Activated CD8-positive, alpha-beta memory T cell treated with anti-CD3 and anti-CD28 coated beads for 36 hours (primary cell): Measurements from ENCODE around the gene DEPDC1B. TPM values are rescaled to one million over a fixed set of nuclear protein-coding genes. Genes with fewer than 3 reads are reported as not detected.
"Not testable (repeated sequence)": the region's sequence is repeated elsewhere in the genome, so short reads cannot be mapped to it uniquely, and the experiment has no call there.

Source experiments
- CTCF ChIA-PET: fragments of 350-600 bp; sonication (Branson Sonifier 250); formaldehyde crosslinking; loops from one replicate; lab custom pipeline; 2021; ENCODE audit warnings: antibody characterized with exemption; lab: Charles Lee
- POLR2A ChIA-PET: fragments of 350-600 bp; sonication (Branson Sonifier 250); formaldehyde crosslinking; loops from one replicate; lab custom pipeline; 2021; ENCODE audit warnings: antibody characterized with exemption; lab: Charles Lee
- total RNA-seq, 2 experiments: library from RNA; stranded (reverse); gene quantifications; one replicate each; pipeline ENCODE4 v1.2.3, GENCODE V29; 2021

DEPDC1B gene
- total RNA-seq, 2 experiments from 2014 or later, result 16.2 to 16.5 TPM

- CTCF ChIA-PET, result no interaction called here
- POLR2A ChIA-PET, result no interaction called here
Measured at GRCh38 chr5:60611099-60611740, 88.7 kb downstream of the DEPDC1B start.

GRCh38 chr5:60604771-60605170 is 95.2 kb downstream of the DEPDC1B start:
- ChIA-PET CTCF (no interaction called here), POLR2A (no interaction called here)

DNA sequence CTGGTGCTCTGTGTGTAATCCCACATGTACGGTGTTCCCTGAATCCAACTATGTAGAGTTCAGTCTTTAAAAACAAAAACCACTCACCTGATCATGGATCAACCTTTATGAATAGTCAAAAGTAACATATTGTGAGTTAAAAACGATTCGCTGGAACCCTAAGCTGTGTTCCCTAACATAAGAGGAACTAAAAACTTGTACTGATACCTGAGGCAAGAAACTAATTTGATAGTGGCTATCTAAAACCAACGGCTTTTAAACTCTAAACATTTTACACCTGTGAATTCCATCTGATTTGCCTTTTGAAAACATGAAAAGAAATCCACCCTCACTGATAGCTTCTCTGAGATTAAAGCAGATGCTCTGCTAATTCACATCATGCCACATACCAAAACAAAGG is 101.5 kb downstream of the DEPDC1B start:
- POLR2A ChIA-PET, result no interaction called here
- CTCF ChIA-PET, result no interaction called here

DNA sequence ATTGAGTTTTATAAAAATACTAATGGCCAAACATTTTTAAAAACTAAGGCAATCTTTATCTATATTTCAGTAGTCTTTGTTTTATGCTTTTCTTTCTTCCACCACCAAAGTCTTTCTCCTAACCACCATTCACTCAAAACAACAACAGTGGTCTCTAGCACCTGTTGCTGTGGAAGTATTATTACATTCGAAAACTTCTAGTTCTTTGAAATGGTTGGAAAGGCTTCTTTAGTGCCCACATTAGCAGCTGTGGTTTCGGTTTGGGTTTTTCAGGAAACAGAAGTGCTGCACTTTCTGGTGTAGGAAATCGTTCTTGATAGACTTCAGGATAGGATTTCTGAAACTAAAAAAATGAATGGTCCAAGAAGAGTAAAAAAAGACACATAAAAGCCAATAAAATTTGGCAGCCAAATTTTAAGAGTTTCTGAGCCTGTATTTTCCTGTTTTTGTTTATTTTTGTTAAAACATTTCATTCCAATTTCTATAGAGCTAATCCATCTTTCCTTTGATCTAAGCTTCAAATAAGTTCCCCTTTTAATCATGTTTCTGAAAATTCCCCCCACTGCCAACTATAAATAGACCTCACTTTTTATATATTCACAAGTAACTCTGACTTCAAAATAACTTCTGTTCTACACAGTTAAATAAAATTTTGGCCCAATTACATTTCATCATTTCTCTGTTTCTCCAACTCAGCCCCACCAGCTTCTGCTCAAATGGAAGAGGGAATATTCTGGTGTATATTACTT is 102.2 kb downstream of the DEPDC1B start:
- POLR2A ChIA-PET, result no interaction called here
- CTCF ChIA-PET, result no interaction called here

GRCh38 chr5:60594715-60595477 is 105.1 kb downstream of the DEPDC1B start:
- POLR2A ChIA-PET, result no interaction called here
- CTCF ChIA-PET, result no interaction called here

- POLR2A ChIA-PET, result no interaction called here
- CTCF ChIA-PET, result no interaction called here
Measured at GRCh38 chr5:60590172-60590571, 109.8 kb downstream of the DEPDC1B start.

DNA sequence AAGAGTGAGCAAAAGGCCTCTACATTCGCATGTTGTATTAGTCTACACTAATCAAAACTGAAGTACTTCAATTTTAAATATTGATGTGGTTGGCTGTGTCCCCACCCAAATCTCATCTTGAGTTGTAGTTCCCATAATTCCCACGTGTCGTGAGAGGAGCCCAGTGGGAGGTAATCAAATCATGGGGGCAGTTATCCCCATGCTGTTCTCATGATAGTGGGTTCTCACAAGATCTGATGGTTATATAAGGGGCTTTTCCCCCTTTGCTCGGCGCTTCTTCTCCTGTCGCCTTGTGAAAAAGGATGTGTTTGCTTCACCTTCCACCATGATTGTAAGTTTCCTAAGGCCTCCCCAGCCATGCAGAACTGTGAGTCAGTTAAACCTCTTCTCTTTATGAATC is 112.7 kb downstream of the DEPDC1B start:
- POLR2A ChIA-PET, result not testable (repeated sequence)

GRCh38 chr5:60586307-60586901 is 113.6 kb downstream of the DEPDC1B start:
- POLR2A ChIA-PET, result no interaction called here
- CTCF ChIA-PET, result no interaction called here

More for the DNA sequence above, 112.7 kb downstream of the DEPDC1B start:
- CTCF ChIA-PET, result not testable (repeated sequence)

- ChIA-PET CTCF (no interaction called here), POLR2A (no interaction called here)
Measured at GRCh38 chr5:60585618-60586017, 114.3 kb downstream of the DEPDC1B start.

- ChIA-PET POLR2A (no interaction called here), CTCF (no interaction called here)
Measured at GRCh38 chr5:60584304-60584703, 115.7 kb downstream of the DEPDC1B start.

DNA sequence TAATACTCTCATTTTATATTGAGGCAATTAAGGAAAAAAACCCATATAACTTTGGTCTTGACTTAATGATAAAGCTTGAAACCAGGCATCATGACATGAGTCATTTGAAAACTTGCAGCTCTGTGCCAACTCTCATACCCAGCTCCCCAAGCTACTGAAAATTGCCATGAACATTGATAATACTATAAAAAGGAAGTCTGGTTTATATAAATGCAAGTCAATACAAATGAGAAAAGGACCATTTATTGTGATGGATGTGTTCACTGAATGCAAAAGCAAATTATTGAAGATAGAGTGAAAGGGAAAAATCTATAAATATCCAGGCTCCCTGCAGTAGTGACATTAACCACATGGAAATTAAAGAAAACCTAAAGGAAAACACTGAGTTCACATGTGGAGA is 116.3 kb downstream of the DEPDC1B start:
- CTCF ChIA-PET, result no interaction called here
- POLR2A ChIA-PET, result no interaction called here

- CTCF ChIA-PET, result no interaction called here
- POLR2A ChIA-PET, result no interaction called here
Measured at GRCh38 chr5:60578315-60578714, 121.7 kb downstream of the DEPDC1B start.

DNA sequence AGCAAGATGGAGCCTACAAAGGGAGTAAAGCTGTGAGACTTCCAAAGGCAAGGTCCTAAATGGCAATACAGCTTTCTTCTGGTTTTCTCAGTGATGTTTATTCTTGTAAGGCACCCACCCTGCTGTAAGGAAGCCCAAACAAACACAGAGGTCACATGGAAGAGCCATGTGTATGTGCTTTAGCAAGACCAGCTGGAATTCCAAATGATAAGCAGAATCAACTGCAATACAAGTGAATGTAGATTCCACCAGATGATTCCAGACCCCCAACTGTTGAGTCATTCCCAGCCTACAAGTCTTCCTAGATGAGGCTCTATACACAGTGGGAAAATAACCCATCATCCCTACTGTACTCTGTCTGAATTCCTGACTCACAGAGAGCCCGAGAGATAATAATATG is 122.8 kb downstream of the DEPDC1B start:
- ChIA-PET CTCF (no interaction called here), POLR2A (no interaction called here)

- ChIA-PET CTCF (no interaction called here), POLR2A (no interaction called here)
Measured at GRCh38 chr5:60576425-60576824, 123.5 kb downstream of the DEPDC1B start.

- ChIA-PET CTCF (no interaction called here), POLR2A (no interaction called here)
Measured at GRCh38 chr5:60568646-60569045, 131.3 kb downstream of the DEPDC1B start.

DNA sequence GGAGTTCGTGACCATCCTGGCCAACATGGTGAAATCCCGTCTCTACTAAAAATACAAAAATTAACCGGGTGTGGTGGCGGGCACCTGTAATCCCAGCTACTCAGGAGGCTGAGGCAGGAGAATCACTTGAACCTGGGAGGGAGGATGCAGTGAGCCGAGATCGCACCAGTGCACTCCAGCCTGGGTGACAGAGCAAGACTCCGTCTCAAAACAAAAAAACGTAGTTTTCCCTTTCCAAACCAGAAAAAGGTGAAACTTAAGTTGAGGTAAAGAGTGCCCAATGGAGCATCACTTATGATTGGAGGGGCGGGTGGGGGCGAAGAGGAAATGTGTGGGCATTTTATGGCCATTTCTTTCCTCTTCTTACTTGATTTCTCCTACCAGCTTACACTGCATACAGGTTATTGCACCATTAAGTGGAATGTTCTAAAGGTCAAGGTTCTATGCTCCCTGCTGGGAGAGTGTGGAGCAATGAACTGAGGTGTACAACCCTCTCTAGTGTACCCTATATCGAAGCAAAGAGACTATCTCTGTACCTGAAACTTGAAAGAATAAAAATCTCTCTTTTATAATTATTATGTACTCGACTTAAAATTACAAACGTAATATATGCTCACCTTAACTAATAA is 136.2 kb downstream of the DEPDC1B start:
- POLR2A ChIA-PET, result no interaction called here
- CTCF ChIA-PET, result no interaction called here

DNA sequence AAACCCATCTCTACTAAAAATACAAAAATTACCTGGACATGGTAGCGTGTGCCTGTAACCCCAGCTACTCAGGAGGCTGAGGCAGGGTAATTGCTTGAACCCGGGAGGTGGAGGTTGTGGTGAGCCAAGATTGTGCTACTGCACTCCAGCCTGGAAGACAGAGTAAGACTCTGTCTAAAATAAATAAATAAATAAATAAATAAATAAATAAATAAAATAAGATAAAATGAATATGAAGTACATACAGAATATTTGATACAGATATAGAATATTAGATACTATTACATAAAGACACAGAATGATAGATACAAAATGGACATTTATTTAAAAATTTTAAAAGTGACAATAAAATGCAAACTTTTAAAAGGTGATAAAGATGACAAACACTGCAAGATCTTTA is 146.7 kb downstream of the DEPDC1B start:
- CTCF ChIA-PET, POLR2A ChIA-PET: not testable (repeated sequence)

DNA sequence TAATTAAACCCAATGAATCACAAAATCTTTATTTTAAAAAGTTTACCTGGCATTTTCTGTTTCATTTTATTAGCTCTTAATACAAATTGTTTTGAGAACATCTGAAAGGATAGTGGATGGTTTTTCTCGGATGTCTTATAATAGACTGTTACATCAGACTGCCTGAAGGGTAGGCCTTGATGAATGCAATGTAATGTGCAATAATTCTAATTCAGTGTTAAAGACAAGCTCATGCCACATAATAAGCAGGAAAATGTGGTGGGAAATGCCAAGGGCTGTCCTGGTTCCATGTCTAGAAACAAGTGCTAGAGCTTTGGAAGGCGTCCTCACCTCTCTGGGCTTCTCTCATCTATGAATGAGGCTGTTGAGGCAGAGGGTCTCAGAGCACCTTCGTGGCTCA is 148.1 kb downstream of the DEPDC1B start:
- ChIA-PET CTCF (no interaction called here), POLR2A (no interaction called here)

GRCh38 chr5:60551250-60551649 is 148.7 kb downstream of the DEPDC1B start:
- ChIA-PET CTCF (no interaction called here), POLR2A (no interaction called here)

- POLR2A ChIA-PET, result no interaction called here
- CTCF ChIA-PET, result no interaction called here
Measured at GRCh38 chr5:60550311-60550710, 149.7 kb downstream of the DEPDC1B start.
